Loucy (cell line): Measurements from ENCODE around the gene F2RL1.

Source experiments
- CTCF ChIP-seq: fragments of 200-600 bp; sonication (generic); conservative IDR thresholded peaks from 2 replicates; pipeline ENCODE4 v1.5.1; 2014; ENCODE audit warnings: mild to moderate bottlenecking, antibody characterized with exemption, low read length
- EZH2phosphoT487 ChIP-seq: fragments of 200-600 bp; IDR thresholded peaks from 2 replicates; pipeline ENCODE4 v1.6.1; 2018; ENCODE audit warnings: antibody characterized with exemption, mild to moderate bottlenecking, moderate library complexity, borderline replicate concordance

- TF ChIP-seq CTCF, result no peak
- no peak for TF ChIP-seq EZH2phosphoT487
These were observed 33.0 kb downstream of the F2RL1 start for GRCh38 chr5:76851728-76852369.
